Nephron progenitor cell (in vitro differentiated cells): Measurements from ENCODE around the gene CRIP3.
"Not testable (repeated sequence)": the region's sequence is repeated elsewhere in the genome, so short reads cannot be mapped to it uniquely, and the experiment has no call there.

Source experiments
- DNase-seq: peaks from one replicate; pipeline ENCODE4 v3.0.0; 2021
- H3K27ac Mint-ChIP-seq: 2 replicates; pipeline ENCODE4 v1.8.0; 2021; ENCODE audit warnings: mild to moderate bottlenecking, moderate library complexity, mixed read lengths
- H3K27me3 Mint-ChIP-seq: 2 replicates; pipeline ENCODE4 v1.8.0; 2021; ENCODE audit warnings: mild to moderate bottlenecking, low read depth, mixed read lengths; ENCODE audit not compliant: poor library complexity
- H3K36me3 Mint-ChIP-seq: 2 replicates; pipeline ENCODE4 v1.8.0; 2021; ENCODE audit warnings: low read depth, mixed read lengths
- H3K4me1 Mint-ChIP-seq: 2 replicates; pipeline ENCODE4 v1.8.0; 2021; ENCODE audit warnings: mixed read lengths
- H3K4me3 Mint-ChIP-seq: 2 replicates; pipeline ENCODE4 v1.8.0; 2021; ENCODE audit warnings: mild to moderate bottlenecking, moderate library complexity, mixed read lengths
- H3K9me3 Mint-ChIP-seq: 2 replicates; pipeline ENCODE4 v1.8.0; 2021; ENCODE audit warnings: mild to moderate bottlenecking, moderate library complexity, mixed read lengths
- TF ChIP-seq, protein P1 (sequence below): fragments of 200-600 bp; sonication (generic); IDR thresholded peaks from 2 replicates; pipeline ENCODE4 v1.5.0; 2021; ENCODE audit warnings: antibody characterized with exemption

CRIP3 gene

DNA sequence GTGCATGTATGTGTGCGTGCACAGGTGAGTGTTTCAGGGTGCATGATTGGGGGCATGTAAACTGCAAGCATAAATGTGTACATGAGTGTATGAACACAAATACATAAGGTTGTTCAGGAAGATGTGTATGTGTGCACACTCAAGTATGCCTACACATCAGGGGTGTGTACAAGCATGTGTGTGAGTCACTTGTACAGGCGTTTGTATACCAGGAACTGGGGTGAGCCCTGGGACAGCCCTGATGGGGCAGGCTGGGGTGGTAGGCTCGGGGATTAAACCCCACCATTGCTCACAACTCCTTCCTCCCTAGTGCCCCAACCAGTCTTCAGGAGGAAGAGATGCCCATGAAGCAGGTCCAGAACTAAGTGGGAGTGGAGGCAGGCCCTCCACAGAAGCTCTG lies 4.3 kb downstream of the CRIP3 start:
- Mint-ChIP-seq H3K27ac (no peak overlapping the region), H3K4me3 (no peak overlapping the region), H3K9me3 (no peaks in the 10 kb centered on the region), H3K27me3 (peaks cover 13% of the 10 kb centered on the region), H3K36me3 (no peaks in the 10 kb centered on the region), H3K4me1 (peaks cover 30% of the 10 kb centered on the region)
- TF ChIP-seq, protein P1, sequence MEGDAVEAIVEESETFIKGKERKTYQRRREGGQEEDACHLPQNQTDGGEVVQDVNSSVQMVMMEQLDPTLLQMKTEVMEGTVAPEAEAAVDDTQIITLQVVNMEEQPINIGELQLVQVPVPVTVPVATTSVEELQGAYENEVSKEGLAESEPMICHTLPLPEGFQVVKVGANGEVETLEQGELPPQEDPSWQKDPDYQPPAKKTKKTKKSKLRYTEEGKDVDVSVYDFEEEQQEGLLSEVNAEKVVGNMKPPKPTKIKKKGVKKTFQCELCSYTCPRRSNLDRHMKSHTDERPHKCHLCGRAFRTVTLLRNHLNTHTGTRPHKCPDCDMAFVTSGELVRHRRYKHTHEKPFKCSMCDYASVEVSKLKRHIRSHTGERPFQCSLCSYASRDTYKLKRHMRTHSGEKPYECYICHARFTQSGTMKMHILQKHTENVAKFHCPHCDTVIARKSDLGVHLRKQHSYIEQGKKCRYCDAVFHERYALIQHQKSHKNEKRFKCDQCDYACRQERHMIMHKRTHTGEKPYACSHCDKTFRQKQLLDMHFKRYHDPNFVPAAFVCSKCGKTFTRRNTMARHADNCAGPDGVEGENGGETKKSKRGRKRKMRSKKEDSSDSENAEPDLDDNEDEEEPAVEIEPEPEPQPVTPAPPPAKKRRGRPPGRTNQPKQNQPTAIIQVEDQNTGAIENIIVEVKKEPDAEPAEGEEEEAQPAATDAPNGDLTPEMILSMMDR, result no peak
- DNase-seq, result no peak

DNA sequence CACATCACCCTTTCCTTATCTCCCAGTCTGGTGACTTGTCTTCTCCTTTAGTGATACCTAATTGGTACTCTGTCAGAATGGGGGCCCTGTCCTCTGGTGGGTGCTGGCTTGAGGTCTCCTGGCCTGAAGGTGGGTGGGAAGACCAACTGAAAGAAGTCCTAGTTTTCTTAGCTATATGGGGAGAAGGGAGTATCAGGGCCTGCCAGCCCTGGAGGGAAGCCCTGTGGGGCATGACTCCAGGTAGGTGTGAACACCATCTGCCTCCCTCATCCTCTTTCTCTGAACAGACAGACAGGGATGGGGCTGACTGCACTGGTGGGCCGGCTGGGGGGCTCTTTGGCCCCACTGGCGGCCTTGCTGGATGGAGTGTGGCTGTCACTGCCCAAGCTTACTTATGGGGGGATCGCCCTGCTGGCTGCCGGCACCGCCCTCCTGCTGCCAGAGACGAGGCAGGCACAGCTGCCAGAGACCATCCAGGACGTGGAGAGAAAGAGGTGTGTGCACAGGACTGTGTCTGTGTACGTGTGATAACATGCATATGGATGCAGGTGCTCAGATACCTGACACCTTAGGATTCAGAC lies 4.8 kb downstream of the CRIP3 start:
- H3K36me3 Mint-ChIP-seq, result no peaks in the 10 kb centered on the region
- H3K4me1 Mint-ChIP-seq, result peaks cover 25% of the 10 kb centered on the region
- no peak for DNase-seq
- peaks cover 11% of the 10 kb centered on the region for H3K27me3 Mint-ChIP-seq
- H3K9me3 Mint-ChIP-seq, result no peaks in the 10 kb centered on the region
- TF ChIP-seq, protein P1, result no peak
- H3K4me3 Mint-ChIP-seq, result no peak overlapping the region
- H3K27ac Mint-ChIP-seq, result no peak overlapping the region

DNA sequence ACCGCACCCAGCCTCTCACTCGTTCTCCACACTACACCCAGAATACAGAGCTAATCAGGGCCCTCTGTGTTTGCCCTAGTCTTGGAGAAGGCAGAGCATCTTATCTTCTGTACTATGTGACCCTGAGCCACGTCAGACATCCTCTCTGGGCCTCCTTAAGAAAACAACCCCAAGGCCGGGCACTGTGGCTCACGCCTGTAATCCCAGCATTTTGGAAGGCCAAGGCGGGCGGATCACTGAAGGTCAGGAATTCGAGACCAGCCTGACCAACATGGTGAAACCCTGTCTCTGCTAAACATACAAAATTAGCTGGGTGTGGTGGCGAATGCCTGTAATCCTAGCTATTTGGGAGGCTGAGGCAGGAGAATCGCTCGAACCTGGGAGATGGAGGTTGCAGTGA lies 5.6 kb downstream of the CRIP3 start:
- H3K4me1 Mint-ChIP-seq, result peaks cover 20% of the 10 kb centered on the region
- H3K4me3 Mint-ChIP-seq, H3K27ac Mint-ChIP-seq, DNase-seq, H3K36me3 Mint-ChIP-seq, H3K9me3 Mint-ChIP-seq, H3K27me3 Mint-ChIP-seq: not testable (repeated sequence)

DNA sequence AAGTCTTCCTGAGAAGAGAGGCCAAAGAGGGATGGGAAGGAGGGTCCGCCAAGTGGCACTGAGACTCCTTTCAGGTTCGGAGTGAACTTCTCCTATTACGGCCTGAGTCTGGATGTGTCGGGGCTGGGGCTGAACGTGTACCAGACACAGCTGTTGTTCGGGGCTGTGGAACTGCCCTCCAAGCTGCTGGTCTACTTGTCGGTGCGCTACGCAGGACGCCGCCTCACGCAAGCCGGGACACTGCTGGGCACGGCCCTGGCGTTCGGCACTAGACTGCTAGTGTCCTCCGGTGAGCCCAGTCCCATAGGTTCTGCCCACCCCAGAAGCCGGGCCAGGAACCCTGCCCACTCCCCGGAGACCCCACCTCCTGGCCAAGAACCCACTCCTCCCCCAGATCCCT lies 6.5 kb downstream of the CRIP3 start:
- Mint-ChIP-seq H3K36me3 (no peaks in the 10 kb centered on the region), H3K27ac (no peak overlapping the region), H3K9me3 (no peaks in the 10 kb centered on the region), H3K4me1 (peaks cover 16% of the 10 kb centered on the region), H3K27me3 (peaks cover 9% of the 10 kb centered on the region), H3K4me3 (no peak overlapping the region)
- no peak for DNase-seq
- TF ChIP-seq, protein P1, result no peak

DNA sequence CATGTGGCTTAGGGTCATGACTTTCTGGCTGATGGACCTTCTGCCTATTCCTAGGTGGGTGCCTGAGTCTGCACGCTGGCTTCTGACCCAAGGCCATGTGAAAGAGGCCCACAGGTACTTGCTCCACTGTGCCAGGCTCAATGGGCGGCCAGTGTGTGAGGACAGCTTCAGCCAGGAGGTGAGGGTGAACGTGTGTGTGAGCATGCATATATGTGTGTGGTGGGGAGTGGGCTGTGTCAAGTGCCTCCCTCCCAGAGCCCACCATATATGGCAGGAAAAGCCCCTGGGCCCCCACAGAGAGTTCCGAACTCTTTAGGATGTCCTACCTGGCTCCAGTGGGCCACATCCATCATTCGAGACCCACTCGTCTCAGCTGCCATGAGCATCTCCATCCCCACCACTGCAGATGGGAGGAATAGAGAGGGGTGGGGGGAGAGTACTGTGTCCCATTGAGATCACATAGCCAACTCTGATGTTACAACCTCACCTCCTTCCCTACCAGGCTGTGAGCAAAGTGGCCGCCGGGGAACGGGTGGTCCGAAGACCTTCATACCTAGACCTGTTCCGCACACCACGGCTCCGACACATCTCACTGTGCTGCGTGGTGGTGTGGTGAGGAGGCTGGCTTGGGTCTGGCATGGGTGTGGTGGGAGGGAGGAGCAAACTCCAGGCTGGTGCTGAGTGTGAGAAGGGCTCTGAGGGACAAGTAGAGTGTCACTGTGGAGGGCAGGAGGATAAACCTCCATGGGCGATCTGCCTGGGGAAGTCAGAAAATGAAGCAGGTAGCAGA lies 7.3 kb downstream of the CRIP3 start:
- H3K4me3 Mint-ChIP-seq, result no peak overlapping the region
- TF ChIP-seq, protein P1, result no peak
- H3K9me3 Mint-ChIP-seq, result no peaks in the 10 kb centered on the region
- DNase-seq, result no peak
- H3K4me1 Mint-ChIP-seq, result peaks cover 11% of the 10 kb centered on the region
- peaks cover 12% of the 10 kb centered on the region for H3K27me3 Mint-ChIP-seq
- no peaks in the 10 kb centered on the region for H3K36me3 Mint-ChIP-seq
- H3K27ac Mint-ChIP-seq, result no peak overlapping the region

DNA sequence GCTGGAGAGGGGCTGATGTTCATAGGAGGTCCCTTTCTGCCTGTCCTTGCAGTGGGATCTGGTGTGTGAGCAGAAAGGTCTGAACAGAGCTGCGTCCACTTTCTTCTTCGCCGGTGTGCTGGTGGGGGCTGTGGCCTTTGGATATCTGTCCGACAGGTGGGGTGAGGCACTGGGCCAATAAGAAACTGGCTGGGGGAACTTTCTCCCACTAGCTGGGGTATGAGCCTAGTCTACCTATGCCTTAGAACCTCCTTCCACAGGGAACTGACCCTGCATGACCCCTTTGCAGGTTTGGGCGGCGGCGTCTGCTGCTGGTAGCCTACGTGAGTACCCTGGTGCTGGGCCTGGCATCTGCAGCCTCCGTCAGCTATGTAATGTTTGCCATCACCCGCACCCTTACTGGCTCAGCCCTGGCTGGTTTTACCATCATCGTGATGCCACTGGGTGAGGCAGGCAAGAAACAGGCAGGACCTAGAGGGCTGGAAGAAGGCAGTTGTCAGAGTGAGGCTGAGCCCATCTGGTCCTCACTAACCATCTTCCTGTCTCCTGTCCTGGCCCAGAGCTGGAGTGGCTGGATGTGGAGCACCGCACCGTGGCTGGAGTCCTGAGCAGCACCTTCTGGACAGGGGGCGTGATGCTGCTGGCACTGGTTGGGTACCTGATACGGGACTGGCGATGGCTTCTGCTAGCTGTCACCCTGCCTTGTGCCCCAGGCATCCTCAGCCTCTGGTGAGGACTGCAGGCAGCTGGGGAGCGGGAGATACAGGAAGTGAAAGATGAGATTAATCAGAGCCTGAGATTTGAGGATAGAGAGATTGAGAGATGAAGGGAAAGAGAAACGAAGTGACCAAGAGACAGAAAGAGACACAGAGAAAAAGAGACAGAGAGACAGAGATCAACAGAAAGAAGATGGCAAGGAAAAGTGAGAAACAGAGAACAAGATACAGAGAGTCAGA lies 9.0 kb downstream of the CRIP3 start:
- H3K27ac Mint-ChIP-seq, result no peak overlapping the region
- H3K36me3 Mint-ChIP-seq, result no peaks in the 10 kb centered on the region
- no peak for DNase-seq

More for the DNA sequence above, 9.0 kb downstream of the CRIP3 start:
- TF ChIP-seq, protein P1, result no peak
- Mint-ChIP-seq H3K9me3 (no peaks in the 10 kb centered on the region), H3K4me1 (peaks cover 11% of the 10 kb centered on the region), H3K27me3 (peaks cover 12% of the 10 kb centered on the region), H3K4me3 (no peak overlapping the region)
